SK-N-SH (cell line): ENCODE results near the gene WWC2. TPM values are rescaled to one million over a fixed set of nuclear protein-coding genes. Genes with fewer than 3 reads are reported as not detected.
A peak's percentile ranks its signal among the peaks of the same experiment; 100 is the strongest.

ENCODE experiments used
- CTCF ChIA-PET: fragments of 300-600, 350-600 bp; formaldehyde crosslinking; extraction: SDS; loops from one replicate; lab custom pipeline; 2021; lab: Yijun Ruan, JAX
- POLR2A ChIA-PET: fragments of 350-600 bp; sonication (Branson Sonifier 250); formaldehyde crosslinking; extraction: SDS; loops from one replicate; lab custom pipeline; 2020; ENCODE audit warnings: antibody characterized with exemption, inconsistent platforms; lab: Yijun Ruan, JAX
- DNase-seq: peaks from one replicate; pipeline ENCODE4 v3.0.0; 2012
- H2AFZ ChIP-seq: fragments of 200-600 bp; sonication (generic); 2 replicates; pipeline ENCODE4 v1.8.1; 2016; ENCODE audit warnings: antibody characterized with exemption, mild to moderate bottlenecking, low read depth
- H3F3A ChIP-seq: fragments of 200-600 bp; sonication (generic); replicated peaks from 2 replicates; pipeline ENCODE3; 2016; ENCODE audit warnings: antibody characterized with exemption, mild to moderate bottlenecking; ENCODE audit not compliant: insufficient read depth
- H3K27ac ChIP-seq, 2 experiments: fragments of 200-500 bp in 1 of 2; fragments of 200-600 bp in 1 of 2; sonication (Bioruptor generic) in 1 of 2; sonication (generic), shearing (Covaris generic) in 1 of 2; 2 replicates each; pipeline versions ENCODE4 v1.5.1 to v1.6.1; 2014 to 2016; ENCODE audit warnings: low read depth in 2 of 2, inconsistent platforms in 1 of 2, low read length in 1 of 2, mild to moderate bottlenecking in 1 of 2, mixed read lengths in 1 of 2
- H3K27me3 ChIP-seq: fragments of 200-600 bp; sonication (generic), shearing (Covaris generic); 2 replicates; pipeline ENCODE4 v1.6.1; 2016; ENCODE audit warnings: mixed run types; ENCODE audit not compliant: insufficient read depth
- H3K36me3 ChIP-seq, 2 experiments: fragments of 200-500 bp in 1 of 2; fragments of 200-600 bp in 1 of 2; sonication (Bioruptor generic) in 1 of 2; sonication (generic) in 1 of 2; replicated peaks in 1 of 2; 2 replicates each; pipeline versions ENCODE3 to v1.5.1; 2014 to 2016; ENCODE audit warnings: low read length in 1 of 2, mild to moderate bottlenecking in 1 of 2; ENCODE audit not compliant: insufficient read depth in 2 of 2, control insufficient read depth in 1 of 2
- H3K4me1 ChIP-seq, 2 experiments: fragments of 200-500 bp in 1 of 2; fragments of 200-600 bp in 1 of 2; sonication (Bioruptor generic) in 1 of 2; sonication (generic), shearing (Covaris generic) in 1 of 2; 2 replicates each; pipeline versions ENCODE4 v1.5.1 to v1.6.1; 2014 to 2016; ENCODE audit warnings: low read depth in 1 of 2, low read length in 1 of 2, mixed run types in 1 of 2; ENCODE audit not compliant: insufficient read depth in 2 of 2, control insufficient read depth in 1 of 2
- H3K4me2 ChIP-seq: fragments of 200-600 bp; sonication (generic), shearing (Covaris generic); 2 replicates; pipeline ENCODE4 v1.6.1; 2017; ENCODE audit warnings: mixed run types
- H3K4me3 ChIP-seq, 2 experiments: fragments of 200-500 bp in 1 of 2; fragments of 200-600 bp in 1 of 2; sonication (Bioruptor generic) in 1 of 2; sonication (generic), shearing (Covaris generic) in 1 of 2; 2 replicates each; pipeline versions ENCODE4 v1.5.1 to v1.8.1; 2014 to 2016; ENCODE audit warnings: low read depth in 2 of 2, inconsistent platforms in 1 of 2, low read length in 1 of 2, mild to moderate bottlenecking in 1 of 2, mixed read lengths in 1 of 2, moderate library complexity in 1 of 2
- H3K79me2 ChIP-seq: fragments of 200-600 bp; sonication (generic); 2 replicates; pipeline ENCODE4 v1.8.1; 2017; ENCODE audit warnings: mild to moderate bottlenecking; ENCODE audit not compliant: insufficient read depth
- H3K9ac ChIP-seq: fragments of 200-600 bp; sonication (generic); 2 replicates; pipeline ENCODE4 v1.6.1; 2017; ENCODE audit warnings: mixed run types
- H3K9me2 ChIP-seq: fragments of 200-600 bp; sonication (generic); 2 replicates; pipeline ENCODE4 v1.6.1; 2017; ENCODE audit warnings: mixed run types
- H3K9me3 ChIP-seq: fragments of 200-600 bp; sonication (generic); 2 replicates; pipeline ENCODE4 v1.6.1; 2017; ENCODE audit warnings: mixed run types, mild to moderate bottlenecking, moderate library complexity
- H4K20me1 ChIP-seq: fragments of 200-600 bp; sonication (generic); 2 replicates; pipeline ENCODE4 v1.6.1; 2017; ENCODE audit warnings: mild to moderate bottlenecking, mixed run types; ENCODE audit not compliant: insufficient read depth
- CHD2 ChIP-seq: fragments of 150-350 bp; IDR thresholded peaks from 2 replicates; pipeline ENCODE4 v1.6.1; 2018; ENCODE audit warnings: low read length; ENCODE audit not compliant: partially characterized antibody
- ELF1 ChIP-seq: IDR thresholded peaks from 2 replicates; pipeline ENCODE4 v1.4.0; 2012
- EP300 ChIP-seq, 2 experiments: IDR thresholded peaks; 2 replicates each; pipeline versions ENCODE4 v1.4.0 to v1.6.1; 2012; ENCODE audit warnings: borderline replicate concordance in 1 of 2, low read depth in 1 of 2, low read length in 1 of 2
- EZH2phosphoT487 ChIP-seq: fragments of 200-600 bp; sonication (generic); IDR thresholded peaks from 2 replicates; pipeline ENCODE4 v1.6.1; 2017; ENCODE audit warnings: low read depth, mixed run types, mild to moderate bottlenecking, antibody characterized with exemption, moderate library complexity, borderline replicate concordance
- FOXJ3 ChIP-seq: sonication (generic); formaldehyde crosslinking; IDR thresholded peaks from 2 replicates; pipeline ENCODE4 v1.5.1; 2020; ENCODE audit warnings: mild to moderate bottlenecking, missing genetic modification reagents
- FOXM1 ChIP-seq: IDR thresholded peaks from 2 replicates; pipeline ENCODE4 v1.4.0; 2012; ENCODE audit warnings: low read depth, mild to moderate bottlenecking
- GABPA ChIP-seq: IDR thresholded peaks from 2 replicates; pipeline ENCODE4 v1.4.0; 2012; ENCODE audit warnings: low read depth, mild to moderate bottlenecking
- IRF3 ChIP-seq: fragments of 150-350 bp; IDR thresholded peaks from 2 replicates; pipeline ENCODE4 v1.6.1; 2016; ENCODE audit warnings: mild to moderate bottlenecking, low read depth, low read length
- MAX ChIP-seq: IDR thresholded peaks from 2 replicates; pipeline ENCODE4 v1.4.0; 2012; ENCODE audit warnings: low read depth
- MXI1 ChIP-seq: IDR thresholded peaks from 2 replicates; pipeline ENCODE4 v1.6.1; 2012; ENCODE audit warnings: mild to moderate bottlenecking, low read depth, low read length, improper control_type of control experiment
- RAD21 ChIP-seq: IDR thresholded peaks from 2 replicates; pipeline ENCODE4 v1.6.1; 2012; ENCODE audit warnings: mild to moderate bottlenecking, low read length
- RCOR1 ChIP-seq: fragments of 150-350 bp; IDR thresholded peaks from 2 replicates; pipeline ENCODE4 v1.6.1; 2017; ENCODE audit warnings: antibody characterized with exemption, low read length
- RFX5 ChIP-seq: IDR thresholded peaks from 2 replicates; pipeline ENCODE4 v1.6.1; 2012; ENCODE audit warnings: mild to moderate bottlenecking, improper control_type of control experiment, low read length
- SMC3 ChIP-seq: IDR thresholded peaks from 2 replicates; pipeline ENCODE4 v1.6.1; 2012; ENCODE audit warnings: low read depth, low read length, improper control_type of control experiment
- YY1 ChIP-seq: IDR thresholded peaks from 2 replicates; pipeline ENCODE4 v1.4.0; 2012; ENCODE audit warnings: low read depth, mild to moderate bottlenecking
- WGBS: methylation state at CpG from one replicate; pipeline ENCODE4 v1.1.6; 2017; ENCODE audit warnings: low lambda C conversion rate; 5-methylcytosine and 5-hydroxymethylcytosine counted together
- polyA plus RNA-seq, 3 experiments: library from polyadenylated mRNA; depleted of rRNA; stranded (reverse); fragments of >200 nt; gene quantifications; 2 replicates each; pipeline ENCODE4 v1.2.3, GENCODE V29; 2012
- TF ChIP-seq, protein P1 (sequence below): fragments of 200-600 bp; sonication (generic); IDR thresholded peaks from 2 replicates; pipeline ENCODE4 v1.6.1; 2017; ENCODE audit warnings: antibody characterized with exemption, mild to moderate bottlenecking, moderate library complexity
- TF ChIP-seq, protein P2 (sequence below): IDR thresholded peaks from 2 replicates; pipeline ENCODE4 v1.6.1; 2012; ENCODE audit warnings: mild to moderate bottlenecking, low read depth, low read length, moderate library complexity

Gene WWC2
- polyA plus RNA-seq, 1 of the 3 experiments (the other 2 are of a cell fraction) = 18.4 TPM

DNA sequence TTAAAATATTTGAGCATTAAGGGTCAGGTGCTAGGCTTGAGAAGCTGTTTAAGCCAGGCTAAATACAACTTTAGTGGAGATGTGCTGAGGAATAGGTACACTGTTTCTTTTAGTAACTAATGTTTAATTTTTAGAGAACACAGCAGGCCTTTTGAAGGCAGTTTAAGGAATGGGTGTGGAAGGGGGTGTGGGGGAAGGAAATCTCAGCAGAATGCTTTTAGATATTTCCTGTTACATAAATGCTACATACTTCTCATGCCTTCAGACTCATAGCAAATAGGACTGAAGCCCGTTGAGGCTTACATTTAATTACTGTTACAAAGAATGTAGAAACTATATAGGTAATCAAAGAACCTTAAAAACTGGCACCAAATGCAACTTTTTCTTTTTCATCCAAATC lies 66.3 kb downstream of the WWC2 start:
- no peak for DNase-seq
- H3K9ac ChIP-seq = no peak overlapping the region
- ChIA-PET POLR2A (no interaction called here), CTCF (interaction anchor here (1.2 kb wide), 1 partner anchor 11 kb away, joined by 3 read pairs; no protein-coding TSS in a partner anchor)
- H3K4me3 ChIP-seq = no peak overlapping the region
- H3K4me1 ChIP-seq = peaks cover 6 to 18% of the 10 kb centered on the region in 2 experiments; a peak in 2 of 4 replicates
- no peaks in the 10 kb centered on the region for H3K9me3 ChIP-seq
- peak overlapping the region; percentile 47 for H3K4me2 ChIP-seq
- no peaks in the 10 kb centered on the region for H3K27me3 ChIP-seq
- H3K36me3 ChIP-seq = no peaks in the 10 kb centered on the region
- H3K79me2 ChIP-seq = peaks cover 80% of the 10 kb centered on the region
- H3F3A ChIP-seq = peaks cover 9% of the 10 kb centered on the region
- H2AFZ ChIP-seq = no peak overlapping the region
- WGBS = 42% methylated on average over 1 of the region's 1 CpG
- peak overlapping the region; percentile 21 to 53; a peak in 1 of 4 replicates for H3K27ac ChIP-seq
- peaks cover 11% of the 10 kb centered on the region; the same call in 1 of the 2 replicates for H4K20me1 ChIP-seq
- H3K9me2 ChIP-seq = no peaks in the 10 kb centered on the region
- TF ChIP-seq, protein P1, sequence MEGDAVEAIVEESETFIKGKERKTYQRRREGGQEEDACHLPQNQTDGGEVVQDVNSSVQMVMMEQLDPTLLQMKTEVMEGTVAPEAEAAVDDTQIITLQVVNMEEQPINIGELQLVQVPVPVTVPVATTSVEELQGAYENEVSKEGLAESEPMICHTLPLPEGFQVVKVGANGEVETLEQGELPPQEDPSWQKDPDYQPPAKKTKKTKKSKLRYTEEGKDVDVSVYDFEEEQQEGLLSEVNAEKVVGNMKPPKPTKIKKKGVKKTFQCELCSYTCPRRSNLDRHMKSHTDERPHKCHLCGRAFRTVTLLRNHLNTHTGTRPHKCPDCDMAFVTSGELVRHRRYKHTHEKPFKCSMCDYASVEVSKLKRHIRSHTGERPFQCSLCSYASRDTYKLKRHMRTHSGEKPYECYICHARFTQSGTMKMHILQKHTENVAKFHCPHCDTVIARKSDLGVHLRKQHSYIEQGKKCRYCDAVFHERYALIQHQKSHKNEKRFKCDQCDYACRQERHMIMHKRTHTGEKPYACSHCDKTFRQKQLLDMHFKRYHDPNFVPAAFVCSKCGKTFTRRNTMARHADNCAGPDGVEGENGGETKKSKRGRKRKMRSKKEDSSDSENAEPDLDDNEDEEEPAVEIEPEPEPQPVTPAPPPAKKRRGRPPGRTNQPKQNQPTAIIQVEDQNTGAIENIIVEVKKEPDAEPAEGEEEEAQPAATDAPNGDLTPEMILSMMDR = no peak
- TF ChIP-seq, protein P2, sequence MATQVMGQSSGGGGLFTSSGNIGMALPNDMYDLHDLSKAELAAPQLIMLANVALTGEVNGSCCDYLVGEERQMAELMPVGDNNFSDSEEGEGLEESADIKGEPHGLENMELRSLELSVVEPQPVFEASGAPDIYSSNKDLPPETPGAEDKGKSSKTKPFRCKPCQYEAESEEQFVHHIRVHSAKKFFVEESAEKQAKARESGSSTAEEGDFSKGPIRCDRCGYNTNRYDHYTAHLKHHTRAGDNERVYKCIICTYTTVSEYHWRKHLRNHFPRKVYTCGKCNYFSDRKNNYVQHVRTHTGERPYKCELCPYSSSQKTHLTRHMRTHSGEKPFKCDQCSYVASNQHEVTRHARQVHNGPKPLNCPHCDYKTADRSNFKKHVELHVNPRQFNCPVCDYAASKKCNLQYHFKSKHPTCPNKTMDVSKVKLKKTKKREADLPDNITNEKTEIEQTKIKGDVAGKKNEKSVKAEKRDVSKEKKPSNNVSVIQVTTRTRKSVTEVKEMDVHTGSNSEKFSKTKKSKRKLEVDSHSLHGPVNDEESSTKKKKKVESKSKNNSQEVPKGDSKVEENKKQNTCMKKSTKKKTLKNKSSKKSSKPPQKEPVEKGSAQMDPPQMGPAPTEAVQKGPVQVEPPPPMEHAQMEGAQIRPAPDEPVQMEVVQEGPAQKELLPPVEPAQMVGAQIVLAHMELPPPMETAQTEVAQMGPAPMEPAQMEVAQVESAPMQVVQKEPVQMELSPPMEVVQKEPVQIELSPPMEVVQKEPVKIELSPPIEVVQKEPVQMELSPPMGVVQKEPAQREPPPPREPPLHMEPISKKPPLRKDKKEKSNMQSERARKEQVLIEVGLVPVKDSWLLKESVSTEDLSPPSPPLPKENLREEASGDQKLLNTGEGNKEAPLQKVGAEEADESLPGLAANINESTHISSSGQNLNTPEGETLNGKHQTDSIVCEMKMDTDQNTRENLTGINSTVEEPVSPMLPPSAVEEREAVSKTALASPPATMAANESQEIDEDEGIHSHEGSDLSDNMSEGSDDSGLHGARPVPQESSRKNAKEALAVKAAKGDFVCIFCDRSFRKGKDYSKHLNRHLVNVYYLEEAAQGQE = no peak
- TF ChIP-seq RCOR1 (no peak), SMC3 (no peak), RFX5 (no peak), IRF3 (no peak), EZH2phosphoT487 (no peak), YY1 (no peak), FOXJ3 (CRISPR knock-in tag) (no peak), RAD21 (no peak), CHD2 (no peak), FOXM1 (no peak), ELF1 (no peak), MAX (no peak), EP300 (IDR thresholded peaks at IDR 0.05; ENCODE audit: borderline replicate concordance in 1 of 2, low read depth in 1 of 2, low read length in 1 of 2) (no peak), MXI1 (no peak), GABPA (no peak)
